ENCODE data around the gene ARF3.

DNA sequence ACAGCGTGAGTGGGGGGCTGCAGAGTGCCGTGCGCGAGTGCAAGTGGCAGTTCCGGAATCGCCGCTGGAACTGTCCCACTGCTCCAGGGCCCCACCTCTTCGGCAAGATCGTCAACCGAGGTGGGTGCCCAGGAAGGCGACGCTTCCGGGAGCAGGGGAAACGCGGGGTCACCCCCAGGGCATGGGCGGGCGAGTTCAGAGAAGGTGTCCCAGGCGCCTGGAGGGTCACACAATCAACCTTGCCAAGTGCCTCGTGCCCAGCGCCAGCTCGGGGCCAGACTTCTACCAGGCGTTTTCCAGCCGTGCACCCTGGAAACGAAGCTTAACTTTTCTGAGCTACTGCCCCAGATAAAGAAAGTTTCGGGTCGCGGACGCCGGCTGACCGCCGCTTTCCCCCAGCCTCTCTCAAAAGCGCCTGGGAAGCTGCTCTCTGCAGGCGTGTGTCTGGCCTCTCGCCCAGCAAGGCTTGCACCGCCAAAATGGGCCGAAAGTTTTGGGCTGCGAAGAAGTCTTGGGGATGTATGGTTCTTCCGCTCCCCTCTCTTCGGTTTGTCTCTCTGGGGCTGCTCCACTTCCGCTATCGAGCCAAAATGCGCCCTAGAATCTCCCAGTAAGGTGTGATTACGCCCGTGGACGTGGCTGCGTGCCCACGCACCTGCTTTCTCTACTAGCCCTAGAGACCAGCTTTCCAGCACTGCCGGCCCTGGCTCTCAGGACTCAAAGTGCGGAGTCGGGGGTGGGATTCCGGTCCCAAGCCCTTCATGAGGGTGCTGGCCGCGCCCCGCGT lies 22.5 kb upstream of the ARF3 start:
- TF ChIP-seq HNF4A (conservative IDR thresholded peaks at IDR 0.05): no peak
- TF ChIP-seq YY1 (IDR thresholded peaks at IDR 0.05): no peak
- TF ChIP-seq, protein P1, sequence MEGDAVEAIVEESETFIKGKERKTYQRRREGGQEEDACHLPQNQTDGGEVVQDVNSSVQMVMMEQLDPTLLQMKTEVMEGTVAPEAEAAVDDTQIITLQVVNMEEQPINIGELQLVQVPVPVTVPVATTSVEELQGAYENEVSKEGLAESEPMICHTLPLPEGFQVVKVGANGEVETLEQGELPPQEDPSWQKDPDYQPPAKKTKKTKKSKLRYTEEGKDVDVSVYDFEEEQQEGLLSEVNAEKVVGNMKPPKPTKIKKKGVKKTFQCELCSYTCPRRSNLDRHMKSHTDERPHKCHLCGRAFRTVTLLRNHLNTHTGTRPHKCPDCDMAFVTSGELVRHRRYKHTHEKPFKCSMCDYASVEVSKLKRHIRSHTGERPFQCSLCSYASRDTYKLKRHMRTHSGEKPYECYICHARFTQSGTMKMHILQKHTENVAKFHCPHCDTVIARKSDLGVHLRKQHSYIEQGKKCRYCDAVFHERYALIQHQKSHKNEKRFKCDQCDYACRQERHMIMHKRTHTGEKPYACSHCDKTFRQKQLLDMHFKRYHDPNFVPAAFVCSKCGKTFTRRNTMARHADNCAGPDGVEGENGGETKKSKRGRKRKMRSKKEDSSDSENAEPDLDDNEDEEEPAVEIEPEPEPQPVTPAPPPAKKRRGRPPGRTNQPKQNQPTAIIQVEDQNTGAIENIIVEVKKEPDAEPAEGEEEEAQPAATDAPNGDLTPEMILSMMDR (IDR thresholded peaks at IDR 0.05; ENCODE audit: low read depth, low read length, missing input control): no peak
- no peak for TF ChIP-seq GABPA (IDR thresholded peaks at IDR 0.05 in 1 of 2, conservative IDR thresholded peaks at IDR 0.05 in 1 of 2)
- no peak for TF ChIP-seq JUND (IDR thresholded peaks at IDR 0.05)
- TF ChIP-seq, protein P2, sequence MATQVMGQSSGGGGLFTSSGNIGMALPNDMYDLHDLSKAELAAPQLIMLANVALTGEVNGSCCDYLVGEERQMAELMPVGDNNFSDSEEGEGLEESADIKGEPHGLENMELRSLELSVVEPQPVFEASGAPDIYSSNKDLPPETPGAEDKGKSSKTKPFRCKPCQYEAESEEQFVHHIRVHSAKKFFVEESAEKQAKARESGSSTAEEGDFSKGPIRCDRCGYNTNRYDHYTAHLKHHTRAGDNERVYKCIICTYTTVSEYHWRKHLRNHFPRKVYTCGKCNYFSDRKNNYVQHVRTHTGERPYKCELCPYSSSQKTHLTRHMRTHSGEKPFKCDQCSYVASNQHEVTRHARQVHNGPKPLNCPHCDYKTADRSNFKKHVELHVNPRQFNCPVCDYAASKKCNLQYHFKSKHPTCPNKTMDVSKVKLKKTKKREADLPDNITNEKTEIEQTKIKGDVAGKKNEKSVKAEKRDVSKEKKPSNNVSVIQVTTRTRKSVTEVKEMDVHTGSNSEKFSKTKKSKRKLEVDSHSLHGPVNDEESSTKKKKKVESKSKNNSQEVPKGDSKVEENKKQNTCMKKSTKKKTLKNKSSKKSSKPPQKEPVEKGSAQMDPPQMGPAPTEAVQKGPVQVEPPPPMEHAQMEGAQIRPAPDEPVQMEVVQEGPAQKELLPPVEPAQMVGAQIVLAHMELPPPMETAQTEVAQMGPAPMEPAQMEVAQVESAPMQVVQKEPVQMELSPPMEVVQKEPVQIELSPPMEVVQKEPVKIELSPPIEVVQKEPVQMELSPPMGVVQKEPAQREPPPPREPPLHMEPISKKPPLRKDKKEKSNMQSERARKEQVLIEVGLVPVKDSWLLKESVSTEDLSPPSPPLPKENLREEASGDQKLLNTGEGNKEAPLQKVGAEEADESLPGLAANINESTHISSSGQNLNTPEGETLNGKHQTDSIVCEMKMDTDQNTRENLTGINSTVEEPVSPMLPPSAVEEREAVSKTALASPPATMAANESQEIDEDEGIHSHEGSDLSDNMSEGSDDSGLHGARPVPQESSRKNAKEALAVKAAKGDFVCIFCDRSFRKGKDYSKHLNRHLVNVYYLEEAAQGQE (IDR thresholded peaks at IDR 0.05): no peak
- TF ChIP-seq MAX (IDR thresholded peaks at IDR 0.05): no peak
